ENCODE results near the gene ANGPTL4. TPM values are rescaled to one million over a fixed set of nuclear protein-coding genes. Genes with fewer than 3 reads are reported as not detected.

ANGPTL4 gene
- total and polyA plus RNA-seq, 9 of the 15 experiments (the other 6 are each of a cell fraction or from before 2014, with no cell fraction given): 0.05 to 0.77 (median 0.22) TPM; not detected in 4

DNA sequence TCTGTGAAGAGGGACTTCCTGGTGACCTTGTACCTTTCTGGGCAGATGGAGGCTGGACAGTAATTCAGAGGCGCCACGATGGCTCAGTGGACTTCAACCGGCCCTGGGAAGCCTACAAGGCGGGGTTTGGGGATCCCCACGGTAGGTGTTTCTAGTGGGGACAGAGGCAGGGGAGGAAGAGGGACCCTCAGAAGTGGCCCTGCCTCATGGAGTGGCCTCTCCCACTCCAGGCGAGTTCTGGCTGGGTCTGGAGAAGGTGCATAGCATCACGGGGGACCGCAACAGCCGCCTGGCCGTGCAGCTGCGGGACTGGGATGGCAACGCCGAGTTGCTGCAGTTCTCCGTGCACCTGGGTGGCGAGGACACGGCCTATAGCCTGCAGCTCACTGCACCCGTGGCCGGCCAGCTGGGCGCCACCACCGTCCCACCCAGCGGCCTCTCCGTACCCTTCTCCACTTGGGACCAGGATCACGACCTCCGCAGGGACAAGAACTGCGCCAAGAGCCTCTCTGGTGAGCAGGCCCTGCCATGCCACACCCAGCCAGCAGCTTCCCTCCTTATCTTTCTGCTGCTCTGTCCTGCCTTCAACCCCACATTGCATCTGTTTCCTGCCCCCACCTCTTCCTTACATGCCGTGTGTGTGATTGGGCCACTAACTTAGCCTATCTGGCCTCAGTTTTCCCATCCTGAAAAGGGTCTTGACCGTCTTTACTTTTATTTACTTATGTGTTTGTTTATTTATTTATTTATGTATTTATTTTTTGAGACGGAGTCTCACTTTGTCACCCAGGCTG, 7.3 kb downstream of the ANGPTL4 start (continued):
- TF ChIP-seq REST (IDR thresholded peaks at IDR 0.05; ENCODE audit: borderline replicate concordance) (no peak), REST (CRISPR knock-in tag; IDR thresholded peaks at IDR 0.05; ENCODE audit: low read depth) (0 out of 2 replicates have a peak, but pooled peaks have one; percentile 39), POLR2A (conservative IDR thresholded peaks at IDR 0.05) (peak; percentile 47; the same call in 1 of the 2 replicates), ELF4 (CRISPR knock-in tag; IDR thresholded peaks at IDR 0.05) (0 out of 2 replicates have a peak, but pooled peaks have one; percentile 23), ZNF592 (IDR thresholded peaks at IDR 0.05) (peak; percentile 79)
- TF ChIP-seq, protein P1, sequence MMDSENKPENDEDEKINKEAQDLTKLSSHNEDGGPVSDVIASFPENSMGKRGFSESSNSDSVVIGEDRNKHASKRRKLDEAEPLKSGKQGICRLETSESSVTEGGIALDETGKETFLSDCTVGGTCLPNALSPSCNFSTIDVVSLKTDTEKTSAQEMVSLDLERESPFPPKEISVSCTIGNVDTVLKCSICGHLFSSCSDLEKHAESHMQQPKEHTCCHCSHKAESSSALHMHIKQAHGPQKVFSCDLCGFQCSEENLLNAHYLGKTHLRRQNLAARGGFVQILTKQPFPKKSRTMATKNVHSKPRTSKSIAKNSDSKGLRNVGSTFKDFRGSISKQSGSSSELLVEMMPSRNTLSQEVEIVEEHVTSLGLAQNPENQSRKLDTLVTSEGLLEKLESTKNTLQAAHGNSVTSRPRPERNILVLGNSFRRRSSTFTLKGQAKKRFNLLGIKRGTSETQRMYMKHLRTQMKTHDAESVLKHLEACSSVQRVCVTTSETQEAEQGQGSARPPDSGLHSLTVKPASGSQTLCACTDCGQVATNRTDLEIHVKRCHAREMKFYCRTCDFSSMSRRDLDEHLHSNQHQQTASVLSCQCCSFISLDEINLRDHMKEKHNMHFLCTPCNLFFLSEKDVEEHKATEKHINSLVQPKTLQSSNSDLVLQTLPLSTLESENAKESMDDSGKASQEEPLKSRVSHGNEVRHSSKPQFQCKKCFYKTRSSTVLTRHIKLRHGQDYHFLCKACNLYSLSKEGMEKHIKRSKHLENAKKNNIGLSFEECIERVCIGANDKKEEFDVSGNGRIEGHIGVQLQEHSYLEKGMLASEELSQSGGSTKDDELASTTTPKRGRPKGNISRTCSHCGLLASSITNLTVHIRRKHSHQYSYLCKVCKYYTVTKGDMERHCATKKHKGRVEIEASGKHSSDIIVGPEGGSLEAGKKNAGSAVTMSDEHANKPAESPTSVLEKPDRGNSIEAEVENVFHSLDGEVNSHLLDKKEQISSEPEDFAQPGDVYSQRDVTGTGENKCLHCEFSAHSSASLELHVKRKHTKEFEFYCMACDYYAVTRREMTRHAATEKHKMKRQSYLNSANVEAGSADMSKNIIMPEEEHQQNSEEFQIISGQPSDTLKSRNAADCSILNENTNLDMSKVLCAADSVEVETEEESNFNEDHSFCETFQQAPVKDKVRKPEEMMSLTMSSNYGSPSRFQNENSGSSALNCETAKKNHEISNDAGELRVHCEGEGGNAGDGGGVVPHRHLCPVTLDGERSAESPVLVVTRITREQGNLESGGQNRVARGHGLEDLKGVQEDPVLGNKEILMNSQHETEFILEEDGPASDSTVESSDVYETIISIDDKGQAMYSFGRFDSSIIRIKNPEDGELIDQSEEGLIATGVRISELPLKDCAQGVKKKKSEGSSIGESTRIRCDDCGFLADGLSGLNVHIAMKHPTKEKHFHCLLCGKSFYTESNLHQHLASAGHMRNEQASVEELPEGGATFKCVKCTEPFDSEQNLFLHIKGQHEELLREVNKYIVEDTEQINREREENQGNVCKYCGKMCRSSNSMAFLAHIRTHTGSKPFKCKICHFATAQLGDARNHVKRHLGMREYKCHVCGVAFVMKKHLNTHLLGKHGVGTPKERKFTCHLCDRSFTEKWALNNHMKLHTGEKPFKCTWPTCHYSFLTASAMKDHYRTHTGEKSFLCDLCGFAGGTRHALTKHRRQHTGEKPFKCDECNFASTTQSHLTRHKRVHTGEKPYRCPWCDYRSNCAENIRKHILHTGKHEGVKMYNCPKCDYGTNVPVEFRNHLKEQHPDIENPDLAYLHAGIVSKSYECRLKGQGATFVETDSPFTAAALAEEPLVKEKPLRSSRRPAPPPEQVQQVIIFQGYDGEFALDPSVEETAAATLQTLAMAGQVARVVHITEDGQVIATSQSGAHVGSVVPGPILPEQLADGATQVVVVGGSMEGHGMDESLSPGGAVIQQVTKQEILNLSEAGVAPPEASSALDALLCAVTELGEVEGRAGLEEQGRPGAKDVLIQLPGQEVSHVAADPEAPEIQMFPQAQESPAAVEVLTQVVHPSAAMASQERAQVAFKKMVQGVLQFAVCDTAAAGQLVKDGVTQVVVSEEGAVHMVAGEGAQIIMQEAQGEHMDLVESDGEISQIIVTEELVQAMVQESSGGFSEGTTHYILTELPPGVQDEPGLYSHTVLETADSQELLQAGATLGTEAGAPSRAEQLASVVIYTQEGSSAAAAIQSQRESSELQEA (IDR thresholded peaks at IDR 0.05; ENCODE audit: low read depth): peak; percentile 40; the same call in 1 of the 2 replicates
